Measurements from ENCODE around the gene CPED1. TPM values are rescaled to one million over a fixed set of nuclear protein-coding genes. Genes with fewer than 3 reads are reported as not detected.
A peak's percentile ranks its signal among the peaks of the same experiment; 100 is the strongest.
"Not testable (repeated sequence)": the region's sequence is repeated elsewhere in the genome, so short reads cannot be mapped to it uniquely, and the experiment has no call there.

Gene CPED1
- total RNA-seq, 1 donor from 2014 or later, result 33.8 TPM

GRCh38 chr7:121054925-121055324, 66.4 kb downstream of the CPED1 start:
- DNase-seq, result no peak
- Histone ChIP-seq H3K27me3 (ENCODE audit: low read depth) (no peaks in the 10 kb centered on the region), H3K27ac (replicated peaks) (no peak overlapping the region), H3K4me3 (no peak overlapping the region), H3K36me3 (peaks cover 14% of the 10 kb centered on the region), H3K4me1 (peaks cover 2% of the 10 kb centered on the region), H3K9me3 (replicated peaks) (no peaks in the 10 kb centered on the region)
- intact Hi-C loops (cut with micrococcal nuclease), result no loop called here
- no peak for TF ChIP-seq CTCF (IDR thresholded peaks at IDR 0.05; ENCODE audit: borderline replicate concordance)

- intact Hi-C loops (cut with micrococcal nuclease), result no loop called here
- peaks cover 12% of the 10 kb centered on the region for H3K4me1 ChIP-seq
- no peak overlapping the region for H3K27ac ChIP-seq (replicated peaks)
- no peaks in the 10 kb centered on the region for H3K9me3 ChIP-seq (replicated peaks)
- no peak for TF ChIP-seq CTCF (IDR thresholded peaks at IDR 0.05; ENCODE audit: borderline replicate concordance)
- no peak overlapping the region for H3K4me3 ChIP-seq
- DNase-seq, result no peak
- H3K36me3 ChIP-seq, result peaks cover 8% of the 10 kb centered on the region
- no peaks in the 10 kb centered on the region for H3K27me3 ChIP-seq (ENCODE audit: low read depth)
Measured at GRCh38 chr7:121057878-121058277, 69.4 kb downstream of the CPED1 start.

GRCh38 chr7:121058975-121059374, 70.5 kb downstream of the CPED1 start:
- Histone ChIP-seq H3K27me3 (ENCODE audit: low read depth) (no peaks in the 10 kb centered on the region), H3K9me3 (replicated peaks) (no peaks in the 10 kb centered on the region), H3K4me3 (no peak overlapping the region), H3K4me1 (peaks cover 23% of the 10 kb centered on the region), H3K27ac (replicated peaks) (no peak overlapping the region), H3K36me3 (peaks cover 8% of the 10 kb centered on the region)
- no peak for DNase-seq
- TF ChIP-seq CTCF (IDR thresholded peaks at IDR 0.05; ENCODE audit: borderline replicate concordance), result no peak
- intact Hi-C loops (cut with micrococcal nuclease), result no loop called here

GRCh38 chr7:121059979-121060509, 71.5 kb downstream of the CPED1 start:
- intact Hi-C loops (cut with micrococcal nuclease); H3K27ac ChIP-seq (replicated peaks); DNase-seq; H3K4me3 ChIP-seq; H3K9me3 ChIP-seq (replicated peaks); H3K27me3 ChIP-seq (ENCODE audit: low read depth): not testable (repeated sequence)
- H3K4me1 ChIP-seq, result peaks cover 29% of the 10 kb centered on the region
- H3K36me3 ChIP-seq, result peaks cover 15% of the 10 kb centered on the region

GRCh38 chr7:121061677-121062582, 73.4 kb downstream of the CPED1 start:
- intact Hi-C loops (cut with micrococcal nuclease), result no loop called here
- no peak for TF ChIP-seq CTCF (IDR thresholded peaks at IDR 0.05; ENCODE audit: borderline replicate concordance)
- Histone ChIP-seq H3K4me1 (peaks cover 29% of the 10 kb centered on the region), H3K4me3 (no peak overlapping the region), H3K36me3 (peaks cover 15% of the 10 kb centered on the region), H3K9me3 (replicated peaks) (no peaks in the 10 kb centered on the region), H3K27ac (replicated peaks) (peak overlapping the region; percentile 27), H3K27me3 (ENCODE audit: low read depth) (no peaks in the 10 kb centered on the region)
- DNase-seq, result no peak
